H4 (cell line): Measurements from ENCODE around the gene DRAP1. TPM values are rescaled to one million over a fixed set of nuclear protein-coding genes. Genes with fewer than 3 reads are reported as not detected.

Experiments
- DNase-seq: peaks from one replicate; pipeline ENCODE4 v3.0.0-alpha.2; 2015; ENCODE audit warnings: low spot score
- total RNA-seq: library from RNA; depleted of rRNA; stranded (reverse); fragments of >200 nt; shearing (Covaris generic); gene quantifications from 2 replicates; pipeline ENCODE4 v1.2.3, GENCODE V29; 2014

Gene DRAP1
- total RNA-seq, 1 experiment from 2014 or later: 181 TPM

DNA sequence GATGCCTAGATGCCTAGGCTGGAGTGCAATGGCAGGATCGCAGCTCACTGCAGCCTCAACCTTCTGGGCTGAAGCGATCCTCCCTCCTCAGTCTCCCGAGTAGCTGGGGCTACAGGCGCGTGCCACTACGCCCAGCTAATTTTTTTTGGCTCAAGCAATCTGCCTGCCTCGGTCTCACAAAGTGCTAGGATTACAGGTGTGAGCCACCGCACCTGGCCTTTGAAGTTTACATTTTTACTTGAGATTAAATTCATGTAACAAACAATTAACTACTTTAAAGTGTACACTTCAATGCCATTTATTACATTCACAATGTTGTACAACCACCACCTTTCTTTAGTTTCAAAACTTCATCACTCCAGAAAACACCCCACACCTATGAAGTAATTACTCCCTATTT lies 15.5 kb upstream of the DRAP1 start:
- no peak for DNase-seq

DNA sequence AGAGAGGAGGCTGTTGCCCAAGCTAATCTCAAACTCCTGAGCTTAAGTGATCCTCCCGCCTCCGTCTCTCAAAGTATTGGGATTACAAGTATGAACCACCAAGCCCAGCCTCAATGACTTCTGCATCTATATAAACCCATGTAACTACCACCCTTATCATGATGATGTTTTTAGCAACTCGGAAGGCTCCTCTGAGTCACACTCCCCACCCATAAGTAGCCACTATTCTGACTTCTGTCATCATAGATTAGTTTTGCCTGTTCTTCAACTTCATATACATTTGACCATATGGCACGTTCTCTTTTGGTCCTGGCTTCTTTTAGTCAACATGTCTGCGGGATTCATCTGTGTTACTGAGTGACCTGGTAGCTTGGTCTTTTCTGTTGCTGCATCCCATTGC lies 12.6 kb upstream of the DRAP1 start:
- DNase-seq: no peak

DNA sequence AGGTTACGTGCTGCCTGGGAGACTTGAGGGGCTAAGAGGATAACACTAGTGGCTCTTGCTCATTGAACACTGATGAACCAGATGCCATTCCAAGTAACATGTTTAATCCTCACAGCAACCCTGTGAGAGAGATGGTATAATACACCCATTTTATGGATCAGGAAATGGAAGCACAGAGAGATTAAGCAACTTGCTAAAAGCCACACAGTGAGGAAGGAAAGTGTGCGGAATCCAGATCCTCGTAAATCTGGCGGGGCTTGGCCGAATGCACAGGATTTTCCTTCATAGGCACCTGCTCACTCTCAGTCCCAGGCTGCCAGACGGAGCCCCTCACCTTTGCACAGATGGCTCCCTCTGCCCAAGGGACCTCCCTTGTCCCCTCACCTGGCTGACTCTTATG lies 11.3 kb upstream of the DRAP1 start:
- DNase-seq: no peak

DNA sequence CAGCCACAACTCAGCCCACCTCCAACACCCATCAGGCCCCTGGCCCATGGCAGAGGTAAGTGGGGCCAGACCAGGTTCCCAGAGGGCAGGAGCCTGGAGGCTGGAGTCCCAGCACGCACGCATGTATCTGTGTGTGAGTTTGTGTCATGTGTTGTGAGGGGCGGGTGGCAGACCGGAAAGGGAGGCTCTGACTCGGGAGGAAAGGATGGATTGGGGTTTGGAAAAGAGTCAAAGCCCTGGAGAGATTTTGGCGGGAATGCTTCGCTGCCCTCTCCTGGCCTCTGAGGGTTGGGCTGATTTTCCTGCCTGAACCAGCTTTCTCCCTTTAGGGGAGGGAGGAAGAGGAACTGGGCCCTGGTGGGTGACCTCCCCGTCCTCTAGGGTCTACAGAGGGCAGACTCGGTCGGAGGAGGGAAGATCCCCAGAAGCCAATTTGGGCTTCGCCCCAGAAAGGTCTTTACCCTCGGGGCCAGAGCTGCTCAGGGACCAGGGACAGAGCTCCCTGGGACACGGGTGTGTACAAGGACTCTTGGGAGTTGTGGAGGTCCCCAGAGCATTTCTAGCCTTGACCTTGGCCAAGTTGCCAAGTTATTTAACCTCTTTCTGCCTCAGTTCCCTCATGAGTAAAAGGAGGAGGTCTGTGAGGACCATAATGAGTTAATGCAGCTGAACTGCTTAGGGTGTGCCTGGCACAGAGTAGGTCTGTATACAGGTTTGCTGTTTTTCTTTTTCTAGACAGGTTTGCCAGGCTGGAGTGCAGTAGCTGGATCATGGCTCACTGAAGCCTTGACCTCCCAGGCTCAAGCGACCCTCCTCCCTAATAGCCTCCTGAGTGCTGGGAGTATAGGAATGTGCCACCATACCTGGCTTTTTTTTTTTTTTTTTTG lies 7.3 kb upstream of the DRAP1 start:
- peak; percentile 91 for DNase-seq

DNA sequence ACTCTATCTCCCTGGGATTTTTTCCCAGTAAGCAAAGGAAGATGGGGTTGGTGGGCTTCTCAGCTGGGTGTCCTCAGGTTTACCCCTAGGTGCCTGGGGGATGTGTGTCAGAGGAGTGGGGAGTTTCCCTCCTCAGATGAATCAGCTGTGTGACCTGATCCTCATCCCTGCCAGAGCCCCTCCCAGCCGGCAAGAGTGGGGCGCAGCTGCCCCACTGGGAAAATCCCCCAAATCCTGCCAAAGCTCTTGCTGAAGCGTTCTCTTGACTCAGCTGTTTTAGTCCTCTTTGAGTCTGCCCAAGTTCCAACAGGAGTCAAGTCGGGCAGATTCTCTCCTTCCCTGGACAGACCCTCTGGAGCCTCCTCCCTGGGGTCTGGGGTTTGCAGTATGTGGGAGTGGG lies 6.4 kb upstream of the DRAP1 start:
- DNase-seq: no peak

DNA sequence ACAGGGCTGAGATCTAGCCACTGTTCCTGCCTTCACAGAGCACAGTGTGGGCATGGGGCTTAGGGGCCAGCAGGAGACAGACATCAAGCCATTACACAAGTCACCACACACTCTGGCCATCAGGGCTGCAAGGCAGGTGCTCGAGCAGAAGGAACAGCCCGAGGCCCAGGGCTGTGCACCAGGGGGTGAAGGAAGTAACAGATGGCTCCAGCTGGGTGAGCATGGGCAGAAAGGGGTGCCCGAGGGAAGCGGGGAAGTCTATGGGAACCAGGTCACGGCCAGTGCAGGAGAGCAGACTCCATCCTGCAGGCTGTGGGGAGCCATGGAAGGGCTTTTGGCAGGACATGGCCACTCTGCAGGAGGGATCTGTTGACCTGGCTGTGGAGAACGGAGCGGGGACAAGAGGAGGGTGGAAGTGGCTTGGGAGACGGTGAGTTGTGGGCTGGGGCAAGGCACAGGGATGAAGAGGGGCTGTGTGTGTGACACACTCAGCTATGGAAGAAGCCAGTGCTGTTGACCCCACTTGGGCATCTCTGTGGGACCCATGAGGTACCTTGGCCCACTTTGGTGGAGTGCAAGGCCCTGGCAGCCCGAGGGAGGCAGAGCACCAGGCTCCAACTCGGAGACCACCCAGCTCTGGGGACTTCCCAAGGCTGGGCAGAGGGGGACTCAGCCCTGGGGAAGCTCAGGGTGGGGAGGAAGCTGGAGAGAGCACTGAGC lies 4.0 kb upstream of the DRAP1 start:
- no peak for DNase-seq

DNA sequence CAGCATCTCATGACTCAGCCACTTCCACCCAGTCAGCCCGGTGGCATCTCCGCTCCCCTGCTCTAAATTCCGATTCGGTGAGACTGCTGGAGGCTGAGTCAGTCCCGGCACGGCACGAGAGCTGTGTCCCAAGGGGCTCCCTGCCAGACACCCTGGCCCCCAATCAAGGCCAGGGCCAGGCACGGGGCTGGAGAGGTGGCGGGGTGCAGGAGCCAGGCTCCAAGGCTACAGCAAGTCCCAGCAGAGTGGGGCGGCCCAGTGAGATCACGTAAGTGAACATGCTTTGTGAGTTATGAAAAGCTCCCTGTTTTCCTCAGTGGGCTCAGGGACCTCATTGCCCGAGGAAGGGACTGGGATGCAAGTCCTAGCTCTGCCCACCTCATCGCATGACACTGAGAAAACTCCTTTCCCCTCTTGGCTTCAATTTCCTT lies 3.4 kb upstream of the DRAP1 start:
- DNase-seq: peak; percentile 96

DNA sequence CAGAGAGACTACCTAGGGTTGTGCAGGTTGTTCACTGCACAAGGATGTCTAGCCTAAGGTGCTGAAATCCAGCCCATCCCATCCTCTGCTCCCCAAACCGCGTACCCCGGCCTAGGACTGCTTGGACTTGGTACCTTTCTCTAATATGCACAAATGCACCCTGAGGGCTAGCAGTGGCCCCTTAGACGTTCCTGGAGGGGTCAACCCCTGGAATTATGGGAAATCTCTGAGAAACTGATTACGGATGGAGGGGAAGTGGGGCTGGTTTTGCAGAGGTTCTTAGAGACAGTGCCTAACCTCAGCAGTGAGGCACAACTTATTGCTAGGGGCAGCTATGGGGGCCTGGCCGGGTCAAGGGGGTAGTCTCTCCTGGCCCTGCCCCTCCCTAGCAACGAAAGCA lies 2.8 kb upstream of the DRAP1 start:
- no peak for DNase-seq

DNA sequence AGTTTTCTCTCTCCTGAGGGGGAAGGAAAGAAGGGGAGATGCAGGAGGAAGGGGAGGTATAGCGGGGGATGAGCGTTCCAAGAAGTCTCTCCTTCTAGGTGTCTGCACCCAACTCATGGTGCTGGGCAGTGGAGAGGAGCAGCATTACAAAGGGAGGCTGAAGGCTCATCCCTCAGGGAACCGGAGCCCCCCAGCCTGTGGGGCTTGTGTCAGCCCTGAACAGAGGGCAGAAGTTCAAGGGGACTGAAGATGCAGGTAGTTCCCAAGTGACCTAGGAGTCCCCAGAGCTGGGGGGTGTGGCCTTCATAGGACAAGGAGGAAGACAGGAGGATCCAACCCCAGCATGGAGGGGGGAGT lies 2.2 kb upstream of the DRAP1 start:
- no peak for DNase-seq

DNA sequence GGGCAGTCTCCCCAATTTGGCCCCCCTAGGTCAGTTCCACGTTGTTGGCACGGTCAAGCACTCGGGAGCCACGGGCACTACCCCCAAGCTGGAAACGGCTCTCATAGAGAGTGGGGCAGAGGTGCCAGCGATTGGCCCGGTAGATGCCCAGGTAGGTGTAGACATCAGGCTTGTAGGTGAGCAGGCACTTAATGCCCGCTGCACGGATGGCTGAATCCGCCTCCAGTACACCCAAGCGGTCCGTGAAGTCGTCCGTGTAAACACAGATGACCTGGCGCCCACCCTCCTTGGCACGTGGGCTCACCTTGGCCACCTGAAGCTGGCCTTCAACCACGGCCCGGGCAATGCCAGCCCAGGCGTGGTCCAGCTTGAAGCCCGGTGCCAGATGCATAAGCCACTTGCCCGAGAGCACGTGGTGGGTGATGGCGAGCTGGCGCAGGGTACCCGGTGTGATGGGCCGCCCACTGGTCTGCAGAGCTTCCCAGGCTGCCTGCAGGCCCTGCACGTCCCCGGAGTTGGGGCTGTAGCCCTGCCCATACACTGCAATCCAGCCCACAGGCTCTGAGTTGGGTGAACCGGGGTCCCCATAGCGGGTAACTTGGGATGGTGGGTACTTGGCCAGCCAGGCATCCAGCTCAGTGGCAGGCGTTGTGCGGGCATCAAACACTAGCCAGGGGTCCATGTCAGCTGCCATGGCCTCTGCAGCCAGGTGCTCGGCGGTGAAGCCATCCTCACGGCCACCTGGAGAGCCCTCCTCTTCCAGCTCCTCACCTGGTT lies 1.6 kb upstream of the DRAP1 start:
- DNase-seq: no peak

DNA sequence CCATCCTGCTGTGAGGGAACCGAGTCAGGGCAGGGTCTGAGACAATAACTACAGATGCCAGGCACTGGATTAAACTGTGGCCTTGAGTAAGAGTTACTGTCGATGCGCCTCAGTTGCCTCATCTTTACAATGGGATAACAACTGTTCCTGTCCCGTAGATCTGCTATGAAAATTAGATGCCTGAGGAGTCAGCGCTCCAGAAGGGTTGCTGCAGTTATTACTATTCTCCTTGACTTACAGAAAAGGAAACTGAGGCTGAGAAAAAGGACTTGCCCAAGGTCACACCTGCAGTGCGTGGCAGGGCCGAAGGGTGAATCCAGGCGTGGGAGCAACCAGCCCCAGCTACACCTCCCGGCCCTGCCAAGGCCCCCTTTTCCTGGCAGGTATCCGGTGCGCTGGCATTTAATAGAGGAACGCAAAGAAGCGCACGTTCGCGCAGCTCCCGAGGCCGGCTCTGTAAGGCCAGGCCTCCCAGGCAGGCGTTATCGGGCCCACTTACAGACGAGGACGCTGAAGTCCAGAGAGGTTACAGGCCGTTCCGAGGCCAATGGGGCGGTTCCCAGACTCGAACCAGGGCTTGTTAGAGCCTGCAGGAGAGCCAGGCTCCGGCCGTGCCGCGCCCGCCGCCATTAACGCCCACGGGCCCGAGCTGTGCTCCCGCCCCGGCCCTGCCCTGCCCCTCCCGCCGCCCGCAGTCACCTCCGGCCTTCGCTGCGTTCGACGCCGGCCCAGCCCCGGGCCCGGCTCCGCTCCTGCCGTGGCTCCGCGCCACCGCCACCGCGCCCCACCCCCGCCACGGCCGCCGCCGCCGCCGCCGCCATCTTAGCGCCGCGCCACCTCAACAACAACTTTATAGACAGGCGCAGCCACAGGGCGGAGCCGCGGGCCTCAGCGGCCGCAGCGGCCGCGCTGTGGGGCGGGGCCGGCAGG lies 750 bp upstream of the DRAP1 start, which contains the start of gene C11orf68:
C11orf68 (minus strand) TSS at position 852 of the 930 bp plus-strand sequence; CDS start at position 821, 31 bp downstream.
- DNase-seq: no peak

DNA sequence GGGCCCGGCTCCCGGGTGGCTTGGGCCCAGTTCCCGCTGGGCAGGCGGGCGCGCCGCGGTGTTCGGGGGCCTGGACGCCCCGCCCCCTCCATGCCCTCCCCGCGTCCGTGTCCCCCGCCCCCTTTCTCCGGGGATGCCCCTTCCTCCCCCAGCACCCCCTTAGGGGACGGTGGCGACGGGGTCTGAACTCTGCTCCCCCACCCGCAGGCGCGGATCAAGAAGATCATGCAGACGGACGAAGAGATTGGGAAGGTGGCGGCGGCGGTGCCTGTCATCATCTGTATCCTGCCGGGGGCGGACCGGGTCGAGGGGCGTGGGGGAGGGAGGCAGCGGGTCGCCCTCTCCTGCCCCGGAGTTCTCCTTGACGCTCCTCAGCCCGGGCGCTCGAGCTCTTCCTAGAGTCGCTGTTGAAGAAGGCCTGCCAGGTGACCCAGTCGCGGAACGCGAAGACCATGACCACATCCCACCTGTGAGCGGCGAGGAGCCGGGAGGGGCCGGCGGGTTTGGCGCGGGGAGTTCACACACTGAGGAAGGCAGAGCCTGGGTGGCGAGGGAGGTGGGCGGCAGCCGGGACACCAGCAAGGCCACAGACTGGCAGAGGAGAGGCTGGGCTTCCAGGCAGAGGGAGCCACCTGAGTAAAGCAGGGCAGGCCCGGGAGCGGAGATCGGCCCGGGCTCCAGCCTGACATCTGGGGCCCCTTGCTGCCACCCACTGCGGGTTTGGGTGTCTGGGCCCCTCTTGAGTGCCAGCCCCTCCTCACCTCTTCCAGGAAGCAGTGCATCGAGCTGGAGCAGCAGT lies 546 bp downstream of the DRAP1 start:
- no peak for DNase-seq

DNA sequence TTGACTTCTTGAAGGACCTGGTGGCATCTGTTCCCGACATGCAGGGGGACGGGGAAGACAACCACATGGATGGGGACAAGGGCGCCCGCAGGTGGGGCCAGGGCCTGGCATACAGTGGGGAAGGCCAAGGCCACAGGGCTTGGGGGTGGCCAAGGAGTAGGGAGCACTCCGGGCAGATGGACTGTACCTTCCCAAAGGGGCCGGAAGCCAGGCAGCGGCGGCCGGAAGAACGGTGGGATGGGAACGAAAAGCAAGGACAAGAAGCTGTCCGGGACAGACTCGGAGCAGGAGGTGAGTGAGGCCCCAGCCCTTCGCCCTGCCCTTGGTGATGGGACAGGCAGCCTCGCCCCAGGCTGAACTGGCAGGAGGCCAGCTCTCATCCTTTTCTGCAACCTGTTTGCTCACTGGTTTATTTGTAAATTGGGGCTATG lies 1.2 kb downstream of the DRAP1 start:
- DNase-seq: no peak

DNA sequence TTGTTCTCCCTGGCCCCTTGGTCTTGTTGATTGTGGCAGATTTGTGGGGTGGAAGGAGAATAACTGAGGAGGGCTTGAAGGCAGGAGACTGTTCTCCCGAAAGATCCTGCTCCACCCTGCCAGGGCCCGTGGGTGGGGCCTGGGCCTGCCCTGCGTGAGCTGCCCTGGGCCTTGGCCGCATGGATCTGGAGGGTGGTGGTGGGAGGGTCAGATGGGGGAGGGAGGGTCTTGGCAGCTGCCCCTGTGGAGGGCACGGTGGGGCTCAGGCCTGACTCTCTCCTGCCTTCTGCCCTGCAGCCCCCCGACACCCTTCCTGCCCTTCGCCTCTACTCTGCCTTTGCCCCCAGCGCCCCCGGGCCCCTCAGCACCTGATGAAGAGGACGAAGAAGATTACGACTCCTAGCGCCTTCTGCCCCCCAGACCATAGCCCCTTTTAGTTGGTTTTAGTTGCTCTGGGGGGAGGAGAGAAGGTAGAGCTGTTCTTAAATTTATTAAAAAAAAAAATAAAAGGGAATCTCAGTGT lies 1.9 kb downstream of the DRAP1 start:
- no peak for DNase-seq

DNA sequence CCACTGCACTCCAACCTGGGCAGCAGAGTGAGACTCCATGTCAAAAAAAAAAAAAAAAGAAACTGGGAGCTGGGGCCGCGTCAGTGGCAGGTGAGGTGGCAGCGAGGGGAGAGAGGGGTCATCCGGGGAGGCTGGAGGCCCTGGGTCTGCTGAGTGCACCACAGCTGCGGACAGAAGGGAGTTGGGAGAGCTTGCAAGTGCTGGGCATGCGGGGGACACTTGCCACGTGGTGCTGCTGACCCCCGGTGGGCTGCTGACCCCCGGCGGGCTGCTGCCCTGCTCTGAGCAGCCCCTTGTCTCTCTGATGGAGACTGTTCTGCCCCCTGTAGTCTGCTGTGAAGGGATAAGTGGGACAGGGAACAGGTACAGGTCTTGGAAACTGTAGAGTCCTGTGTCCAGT lies 2.6 kb downstream of the DRAP1 start:
- no peak for DNase-seq

DNA sequence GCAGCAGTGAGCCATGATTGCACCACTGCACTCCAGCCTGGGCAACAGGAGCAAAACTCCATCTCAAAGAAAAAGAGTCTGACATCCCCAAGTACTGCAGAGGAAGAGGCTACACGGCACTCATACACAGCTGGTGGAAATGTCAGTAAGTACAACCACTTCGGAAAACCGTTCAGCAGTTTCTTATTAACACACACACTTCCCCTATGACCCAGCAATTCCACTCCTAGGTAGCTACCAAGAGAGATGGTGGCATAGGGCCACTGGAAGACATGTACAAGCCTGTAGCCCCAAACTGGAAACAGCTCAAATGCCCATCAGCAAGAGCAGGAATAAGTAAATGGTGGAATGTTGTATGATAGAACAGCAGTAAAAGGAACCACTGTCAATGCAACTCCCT lies 3.3 kb downstream of the DRAP1 start:
- no peak for DNase-seq

DNA sequence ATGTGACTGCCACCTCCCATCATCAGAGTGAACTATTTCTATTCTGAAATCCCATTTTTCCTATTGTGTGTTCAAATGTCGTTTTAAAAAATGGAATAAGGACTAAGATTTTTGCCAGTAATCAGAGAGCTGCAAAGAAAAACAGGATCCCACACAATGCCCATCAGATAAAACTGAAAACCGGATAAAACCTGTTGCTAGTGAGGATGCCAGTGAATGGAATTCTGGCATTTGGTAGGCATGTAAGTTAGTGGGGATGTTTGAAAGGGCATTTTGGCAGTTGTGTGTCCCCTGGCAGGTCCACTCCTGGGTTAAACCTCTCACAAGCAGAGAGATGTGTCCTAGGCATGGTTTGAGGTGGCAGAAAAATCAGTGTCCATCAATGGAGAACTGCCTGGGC lies 6.2 kb downstream of the DRAP1 start:
- no peak for DNase-seq

DNA sequence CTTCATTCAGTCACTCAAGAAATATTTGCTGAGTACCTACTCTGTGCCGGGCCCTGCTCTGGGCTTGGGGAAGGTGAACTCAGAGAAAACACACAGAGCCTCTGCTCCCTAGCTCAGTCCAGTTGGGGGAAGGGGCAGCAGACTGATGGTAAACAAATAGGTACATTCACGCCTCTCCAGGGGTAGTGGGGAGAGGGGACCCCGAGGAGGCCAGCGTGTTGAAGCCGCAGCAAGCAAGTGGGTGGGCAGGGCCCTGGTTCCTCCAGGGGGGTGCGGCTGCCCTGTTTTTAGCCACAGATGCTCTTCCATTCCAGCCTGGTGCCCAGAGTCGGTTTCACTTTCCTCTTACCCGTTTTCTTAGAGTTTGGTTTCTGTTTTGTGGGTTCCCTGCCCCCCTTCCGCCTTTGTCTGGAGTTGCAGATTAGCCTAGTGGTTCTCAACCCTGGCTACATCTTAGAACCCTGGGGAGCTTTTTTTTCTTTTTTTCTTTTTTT lies 8.7 kb downstream of the DRAP1 start:
- DNase-seq: no peak

DNA sequence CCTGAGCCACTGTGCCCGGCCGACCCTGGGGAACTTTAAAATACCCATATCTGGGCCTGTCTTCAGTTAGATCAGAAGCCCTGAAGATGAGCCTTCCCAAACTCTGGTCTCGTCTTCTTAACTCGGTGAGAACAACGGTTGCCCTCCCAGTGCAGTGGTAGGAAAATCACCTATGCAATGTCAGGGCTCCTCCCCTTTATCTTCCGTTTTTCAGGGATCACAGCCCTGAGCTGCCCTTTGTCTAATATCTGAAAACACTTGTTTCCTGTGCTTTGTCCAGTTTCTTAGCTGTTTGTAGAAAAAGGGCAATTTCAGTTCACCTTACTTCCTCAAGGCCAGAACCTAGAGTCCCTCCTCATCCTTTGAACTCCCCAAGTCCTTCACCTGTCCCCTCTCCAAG lies 9.4 kb downstream of the DRAP1 start:
- no peak for DNase-seq
